ENCODE results near the gene LIPI.

DNA sequence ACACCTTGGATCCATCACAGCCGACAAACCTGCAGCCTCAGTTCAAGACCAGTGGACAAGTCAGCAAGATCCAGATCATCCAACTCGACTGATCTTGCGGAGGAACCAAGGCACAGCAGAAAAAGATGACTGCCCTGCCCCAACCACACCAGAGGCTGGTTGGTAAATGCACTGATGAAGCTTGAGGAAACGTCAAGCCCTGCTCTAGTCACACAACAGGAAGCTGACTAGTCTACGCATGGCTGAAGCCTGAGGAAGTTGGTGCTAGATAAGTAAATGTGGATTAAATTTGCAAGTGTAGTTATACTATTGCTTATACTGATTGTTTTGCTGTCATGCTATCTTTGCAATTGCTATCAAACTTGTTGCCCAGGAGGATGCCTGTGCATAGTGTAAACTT, 89.0 kb downstream of the LIPI start:
- TF ChIP-seq, protein P1, sequence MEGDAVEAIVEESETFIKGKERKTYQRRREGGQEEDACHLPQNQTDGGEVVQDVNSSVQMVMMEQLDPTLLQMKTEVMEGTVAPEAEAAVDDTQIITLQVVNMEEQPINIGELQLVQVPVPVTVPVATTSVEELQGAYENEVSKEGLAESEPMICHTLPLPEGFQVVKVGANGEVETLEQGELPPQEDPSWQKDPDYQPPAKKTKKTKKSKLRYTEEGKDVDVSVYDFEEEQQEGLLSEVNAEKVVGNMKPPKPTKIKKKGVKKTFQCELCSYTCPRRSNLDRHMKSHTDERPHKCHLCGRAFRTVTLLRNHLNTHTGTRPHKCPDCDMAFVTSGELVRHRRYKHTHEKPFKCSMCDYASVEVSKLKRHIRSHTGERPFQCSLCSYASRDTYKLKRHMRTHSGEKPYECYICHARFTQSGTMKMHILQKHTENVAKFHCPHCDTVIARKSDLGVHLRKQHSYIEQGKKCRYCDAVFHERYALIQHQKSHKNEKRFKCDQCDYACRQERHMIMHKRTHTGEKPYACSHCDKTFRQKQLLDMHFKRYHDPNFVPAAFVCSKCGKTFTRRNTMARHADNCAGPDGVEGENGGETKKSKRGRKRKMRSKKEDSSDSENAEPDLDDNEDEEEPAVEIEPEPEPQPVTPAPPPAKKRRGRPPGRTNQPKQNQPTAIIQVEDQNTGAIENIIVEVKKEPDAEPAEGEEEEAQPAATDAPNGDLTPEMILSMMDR (conservative IDR thresholded peaks at IDR 0.05; ENCODE audit: low read depth, low read length) = no peak
- TF ChIP-seq EZH2 (IDR thresholded peaks at IDR 0.05; ENCODE audit: low read length, unreplicated experiment) (no peak), EZH2phosphoT487 (IDR thresholded peaks at IDR 0.05; ENCODE audit: borderline replicate concordance, low read length) (no peak)
